WTC11 (cell line): ENCODE data around the gene RYR2.

Experiments
- ATF1 ChIP-seq: sonication (generic); formaldehyde crosslinking; IDR thresholded peaks from 2 replicates; pipeline ENCODE4 v1.8.1; 2023; ENCODE audit warnings: mild to moderate bottlenecking, moderate library complexity, missing genetic modification reagents
- FOXK1 ChIP-seq: sonication (generic); formaldehyde crosslinking; IDR thresholded peaks from 2 replicates; pipeline ENCODE4 v1.8.0; 2022; ENCODE audit warnings: mild to moderate bottlenecking, moderate library complexity, missing genetic modification reagents
- PRRX2 ChIP-seq: fragments of 250-450 bp; sonication (Bioruptor Pico); IDR thresholded peaks from 2 replicates; pipeline ENCODE4 v1.8.0; 2021; ENCODE audit warnings: mild to moderate bottlenecking
- RELA ChIP-seq: sonication (generic); formaldehyde crosslinking; IDR thresholded peaks from 2 replicates; pipeline ENCODE4 v1.8.1; 2022; ENCODE audit warnings: missing genetic modification reagents, mild to moderate bottlenecking, borderline replicate concordance
- TEAD4 ChIP-seq: sonication (generic); formaldehyde crosslinking; IDR thresholded peaks from 2 replicates; pipeline ENCODE4 v1.8.0; 2022; ENCODE audit warnings: mild to moderate bottlenecking, missing genetic modification reagents
- TF ChIP-seq, protein P1 (sequence below): fragments of 200-600 bp; IDR thresholded peaks from 2 replicates; pipeline ENCODE4 v1.8.0; 2022; ENCODE audit warnings: antibody characterized with exemption
- TF ChIP-seq, protein P2 (sequence below): sonication (generic); formaldehyde crosslinking; IDR thresholded peaks from 2 replicates; pipeline ENCODE4 v1.8.1; 2022; ENCODE audit warnings: low read depth, mild to moderate bottlenecking, moderate library complexity, missing genetic modification reagents, borderline replicate concordance
- TF ChIP-seq, protein P3 (sequence below): sonication (generic); formaldehyde crosslinking; IDR thresholded peaks from 2 replicates; pipeline ENCODE4 v1.8.1; 2022; ENCODE audit warnings: mild to moderate bottlenecking, moderate library complexity, missing genetic modification reagents
- TF ChIP-seq, protein P4 (sequence below): sonication (generic); formaldehyde crosslinking; conservative IDR thresholded peaks from 2 replicates; pipeline ENCODE4 v1.8.1; 2023; ENCODE audit warnings: mild to moderate bottlenecking, low read depth, missing genetic modification reagents, moderate library complexity
- TF ChIP-seq, protein P5 (sequence below): sonication (generic); formaldehyde crosslinking; IDR thresholded peaks from 2 replicates; pipeline ENCODE4 v1.8.0; 2022; ENCODE audit warnings: mild to moderate bottlenecking, missing genetic modification reagents
- TF ChIP-seq, protein P6 (sequence below): sonication (generic); formaldehyde crosslinking; IDR thresholded peaks from 2 replicates; pipeline ENCODE4 v1.8.1; 2023; ENCODE audit warnings: mild to moderate bottlenecking, moderate library complexity, missing genetic modification reagents

DNA sequence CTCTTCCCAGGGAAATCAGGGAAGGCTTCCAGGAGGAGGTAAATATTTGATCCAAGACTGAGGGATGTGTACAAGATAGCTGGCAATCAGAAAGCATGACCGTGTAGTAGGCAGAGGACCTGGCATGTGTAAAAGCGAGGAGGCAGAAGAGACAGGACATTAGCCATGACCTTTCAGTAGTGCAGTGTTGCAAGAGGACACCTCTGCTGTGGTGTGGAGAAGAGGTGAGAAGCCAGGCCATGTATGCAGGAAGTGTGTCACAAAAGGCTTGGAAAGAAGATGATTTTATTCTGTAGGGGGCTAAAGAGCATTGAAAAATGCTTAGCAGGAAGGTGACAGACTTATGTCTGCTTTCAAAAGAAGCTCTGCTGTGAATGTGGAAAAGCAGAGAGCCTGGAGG lies 467.8 kb downstream of the RYR2 start:
- TF ChIP-seq, protein P1, sequence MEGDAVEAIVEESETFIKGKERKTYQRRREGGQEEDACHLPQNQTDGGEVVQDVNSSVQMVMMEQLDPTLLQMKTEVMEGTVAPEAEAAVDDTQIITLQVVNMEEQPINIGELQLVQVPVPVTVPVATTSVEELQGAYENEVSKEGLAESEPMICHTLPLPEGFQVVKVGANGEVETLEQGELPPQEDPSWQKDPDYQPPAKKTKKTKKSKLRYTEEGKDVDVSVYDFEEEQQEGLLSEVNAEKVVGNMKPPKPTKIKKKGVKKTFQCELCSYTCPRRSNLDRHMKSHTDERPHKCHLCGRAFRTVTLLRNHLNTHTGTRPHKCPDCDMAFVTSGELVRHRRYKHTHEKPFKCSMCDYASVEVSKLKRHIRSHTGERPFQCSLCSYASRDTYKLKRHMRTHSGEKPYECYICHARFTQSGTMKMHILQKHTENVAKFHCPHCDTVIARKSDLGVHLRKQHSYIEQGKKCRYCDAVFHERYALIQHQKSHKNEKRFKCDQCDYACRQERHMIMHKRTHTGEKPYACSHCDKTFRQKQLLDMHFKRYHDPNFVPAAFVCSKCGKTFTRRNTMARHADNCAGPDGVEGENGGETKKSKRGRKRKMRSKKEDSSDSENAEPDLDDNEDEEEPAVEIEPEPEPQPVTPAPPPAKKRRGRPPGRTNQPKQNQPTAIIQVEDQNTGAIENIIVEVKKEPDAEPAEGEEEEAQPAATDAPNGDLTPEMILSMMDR, result no peak
- TF ChIP-seq PRRX2 (CRISPR knock-in tag) (no peak), ATF1 (CRISPR knock-in tag) (no peak), TEAD4 (no peak), RELA (CRISPR knock-in tag) (no peak), FOXK1 (CRISPR knock-in tag) (no peak)
- TF ChIP-seq, protein P2, sequence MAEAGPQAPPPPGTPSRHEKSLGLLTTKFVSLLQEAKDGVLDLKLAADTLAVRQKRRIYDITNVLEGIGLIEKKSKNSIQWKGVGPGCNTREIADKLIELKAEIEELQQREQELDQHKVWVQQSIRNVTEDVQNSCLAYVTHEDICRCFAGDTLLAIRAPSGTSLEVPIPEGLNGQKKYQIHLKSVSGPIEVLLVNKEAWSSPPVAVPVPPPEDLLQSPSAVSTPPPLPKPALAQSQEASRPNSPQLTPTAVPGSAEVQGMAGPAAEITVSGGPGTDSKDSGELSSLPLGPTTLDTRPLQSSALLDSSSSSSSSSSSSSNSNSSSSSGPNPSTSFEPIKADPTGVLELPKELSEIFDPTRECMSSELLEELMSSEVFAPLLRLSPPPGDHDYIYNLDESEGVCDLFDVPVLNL (CRISPR knock-in tag), result no peak
- TF ChIP-seq, protein P3, sequence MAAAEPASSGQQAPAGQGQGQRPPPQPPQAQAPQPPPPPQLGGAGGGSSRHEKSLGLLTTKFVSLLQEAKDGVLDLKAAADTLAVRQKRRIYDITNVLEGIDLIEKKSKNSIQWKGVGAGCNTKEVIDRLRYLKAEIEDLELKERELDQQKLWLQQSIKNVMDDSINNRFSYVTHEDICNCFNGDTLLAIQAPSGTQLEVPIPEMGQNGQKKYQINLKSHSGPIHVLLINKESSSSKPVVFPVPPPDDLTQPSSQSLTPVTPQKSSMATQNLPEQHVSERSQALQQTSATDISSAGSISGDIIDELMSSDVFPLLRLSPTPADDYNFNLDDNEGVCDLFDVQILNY, result no peak
- TF ChIP-seq, protein P4, sequence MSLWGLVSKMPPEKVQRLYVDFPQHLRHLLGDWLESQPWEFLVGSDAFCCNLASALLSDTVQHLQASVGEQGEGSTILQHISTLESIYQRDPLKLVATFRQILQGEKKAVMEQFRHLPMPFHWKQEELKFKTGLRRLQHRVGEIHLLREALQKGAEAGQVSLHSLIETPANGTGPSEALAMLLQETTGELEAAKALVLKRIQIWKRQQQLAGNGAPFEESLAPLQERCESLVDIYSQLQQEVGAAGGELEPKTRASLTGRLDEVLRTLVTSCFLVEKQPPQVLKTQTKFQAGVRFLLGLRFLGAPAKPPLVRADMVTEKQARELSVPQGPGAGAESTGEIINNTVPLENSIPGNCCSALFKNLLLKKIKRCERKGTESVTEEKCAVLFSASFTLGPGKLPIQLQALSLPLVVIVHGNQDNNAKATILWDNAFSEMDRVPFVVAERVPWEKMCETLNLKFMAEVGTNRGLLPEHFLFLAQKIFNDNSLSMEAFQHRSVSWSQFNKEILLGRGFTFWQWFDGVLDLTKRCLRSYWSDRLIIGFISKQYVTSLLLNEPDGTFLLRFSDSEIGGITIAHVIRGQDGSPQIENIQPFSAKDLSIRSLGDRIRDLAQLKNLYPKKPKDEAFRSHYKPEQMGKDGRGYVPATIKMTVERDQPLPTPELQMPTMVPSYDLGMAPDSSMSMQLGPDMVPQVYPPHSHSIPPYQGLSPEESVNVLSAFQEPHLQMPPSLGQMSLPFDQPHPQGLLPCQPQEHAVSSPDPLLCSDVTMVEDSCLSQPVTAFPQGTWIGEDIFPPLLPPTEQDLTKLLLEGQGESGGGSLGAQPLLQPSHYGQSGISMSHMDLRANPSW, result no peak
- TF ChIP-seq, protein P5, sequence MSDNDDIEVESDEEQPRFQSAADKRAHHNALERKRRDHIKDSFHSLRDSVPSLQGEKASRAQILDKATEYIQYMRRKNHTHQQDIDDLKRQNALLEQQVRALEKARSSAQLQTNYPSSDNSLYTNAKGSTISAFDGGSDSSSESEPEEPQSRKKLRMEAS, result no peak
- TF ChIP-seq, protein P6, sequence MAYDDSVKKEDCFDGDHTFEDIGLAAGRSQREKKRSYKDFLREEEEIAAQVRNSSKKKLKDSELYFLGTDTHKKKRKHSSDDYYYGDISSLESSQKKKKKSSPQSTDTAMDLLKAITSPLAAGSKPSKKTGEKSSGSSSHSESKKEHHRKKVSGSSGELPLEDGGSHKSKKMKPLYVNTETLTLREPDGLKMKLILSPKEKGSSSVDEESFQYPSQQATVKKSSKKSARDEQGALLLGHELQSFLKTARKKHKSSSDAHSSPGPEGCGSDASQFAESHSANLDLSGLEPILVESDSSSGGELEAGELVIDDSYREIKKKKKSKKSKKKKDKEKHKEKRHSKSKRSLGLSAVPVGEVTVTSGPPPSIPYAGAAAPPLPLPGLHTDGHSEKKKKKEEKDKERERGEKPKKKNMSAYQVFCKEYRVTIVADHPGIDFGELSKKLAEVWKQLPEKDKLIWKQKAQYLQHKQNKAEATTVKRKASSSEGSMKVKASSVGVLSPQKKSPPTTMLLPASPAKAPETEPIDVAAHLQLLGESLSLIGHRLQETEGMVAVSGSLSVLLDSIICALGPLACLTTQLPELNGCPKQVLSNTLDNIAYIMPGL (CRISPR knock-in tag), result no peak
